ENCODE results near the gene CHRNA4.

- TF ChIP-seq FOXO1 (CRISPR knock-in tag; IDR thresholded peaks at IDR 0.05) (no peak), YY1 (IDR thresholded peaks at IDR 0.05; ENCODE audit: insufficient read depth, insufficient replicate concordance, low read depth, low read length) (no peak), TRIM24 (CRISPR knock-in tag; IDR thresholded peaks at IDR 0.05) (no peak), TBL1XR1 (IDR thresholded peaks at IDR 0.05; ENCODE audit: borderline replicate concordance, low read length, partially characterized antibody) (no peak), RFXAP (CRISPR knock-in tag; IDR thresholded peaks at IDR 0.05; ENCODE audit: borderline replicate concordance) (no peak), ZNF234 (CRISPR knock-in tag; conservative IDR thresholded peaks at IDR 0.05) (no peak), ZNF446 (CRISPR knock-in tag; IDR thresholded peaks at IDR 0.05) (no peak), POLR2G (IDR thresholded peaks at IDR 0.05; ENCODE audit: low read depth, low read length) (no peak), SIN3A (IDR thresholded peaks at IDR 0.05; ENCODE audit: borderline replicate concordance, low read depth, low read length) (no peak), POLR2AphosphoS5 (IDR thresholded peaks at IDR 0.05; ENCODE audit: low read depth, low read length) (no peak), POLR2A (IDR thresholded peaks at IDR 0.05; ENCODE audit: insufficient read depth in 1 of 2, low read depth in 2 of 2, low read length in 2 of 2) (no peak), CBX5 (CRISPR knock-in tag; IDR thresholded peaks at IDR 0.05; ENCODE audit: borderline replicate concordance) (no peak)
- TF ChIP-seq, protein P1, sequence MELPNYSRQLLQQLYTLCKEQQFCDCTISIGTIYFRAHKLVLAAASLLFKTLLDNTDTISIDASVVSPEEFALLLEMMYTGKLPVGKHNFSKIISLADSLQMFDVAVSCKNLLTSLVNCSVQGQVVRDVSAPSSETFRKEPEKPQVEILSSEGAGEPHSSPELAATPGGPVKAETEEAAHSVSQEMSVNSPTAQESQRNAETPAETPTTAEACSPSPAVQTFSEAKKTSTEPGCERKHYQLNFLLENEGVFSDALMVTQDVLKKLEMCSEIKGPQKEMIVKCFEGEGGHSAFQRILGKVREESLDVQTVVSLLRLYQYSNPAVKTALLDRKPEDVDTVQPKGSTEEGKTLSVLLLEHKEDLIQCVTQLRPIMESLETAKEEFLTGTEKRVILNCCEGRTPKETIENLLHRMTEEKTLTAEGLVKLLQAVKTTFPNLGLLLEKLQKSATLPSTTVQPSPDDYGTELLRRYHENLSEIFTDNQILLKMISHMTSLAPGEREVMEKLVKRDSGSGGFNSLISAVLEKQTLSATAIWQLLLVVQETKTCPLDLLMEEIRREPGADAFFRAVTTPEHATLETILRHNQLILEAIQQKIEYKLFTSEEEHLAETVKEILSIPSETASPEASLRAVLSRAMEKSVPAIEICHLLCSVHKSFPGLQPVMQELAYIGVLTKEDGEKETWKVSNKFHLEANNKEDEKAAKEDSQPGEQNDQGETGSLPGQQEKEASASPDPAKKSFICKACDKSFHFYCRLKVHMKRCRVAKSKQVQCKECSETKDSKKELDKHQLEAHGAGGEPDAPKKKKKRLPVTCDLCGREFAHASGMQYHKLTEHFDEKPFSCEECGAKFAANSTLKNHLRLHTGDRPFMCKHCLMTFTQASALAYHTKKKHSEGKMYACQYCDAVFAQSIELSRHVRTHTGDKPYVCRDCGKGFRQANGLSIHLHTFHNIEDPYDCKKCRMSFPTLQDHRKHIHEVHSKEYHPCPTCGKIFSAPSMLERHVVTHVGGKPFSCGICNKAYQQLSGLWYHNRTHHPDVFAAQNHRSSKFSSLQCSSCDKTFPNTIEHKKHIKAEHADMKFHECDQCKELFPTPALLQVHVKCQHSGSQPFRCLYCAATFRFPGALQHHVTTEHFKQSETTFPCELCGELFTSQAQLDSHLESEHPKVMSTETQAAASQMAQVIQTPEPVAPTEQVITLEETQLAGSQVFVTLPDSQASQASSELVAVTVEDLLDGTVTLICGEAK (IDR thresholded peaks at IDR 0.05), result no peak
- TF ChIP-seq, protein P1 (CRISPR knock-in tag; IDR thresholded peaks at IDR 0.05), result no peak
- TF ChIP-seq, protein P2, sequence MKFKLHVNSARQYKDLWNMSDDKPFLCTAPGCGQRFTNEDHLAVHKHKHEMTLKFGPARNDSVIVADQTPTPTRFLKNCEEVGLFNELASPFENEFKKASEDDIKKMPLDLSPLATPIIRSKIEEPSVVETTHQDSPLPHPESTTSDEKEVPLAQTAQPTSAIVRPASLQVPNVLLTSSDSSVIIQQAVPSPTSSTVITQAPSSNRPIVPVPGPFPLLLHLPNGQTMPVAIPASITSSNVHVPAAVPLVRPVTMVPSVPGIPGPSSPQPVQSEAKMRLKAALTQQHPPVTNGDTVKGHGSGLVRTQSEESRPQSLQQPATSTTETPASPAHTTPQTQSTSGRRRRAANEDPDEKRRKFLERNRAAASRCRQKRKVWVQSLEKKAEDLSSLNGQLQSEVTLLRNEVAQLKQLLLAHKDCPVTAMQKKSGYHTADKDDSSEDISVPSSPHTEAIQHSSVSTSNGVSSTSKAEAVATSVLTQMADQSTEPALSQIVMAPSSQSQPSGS (CRISPR knock-in tag; IDR thresholded peaks at IDR 0.05), result no peak
Observed at GRCh38 chr20:63350597-63351325, 10.4 kb downstream of the CHRNA4 start.
